K562 (cell line): Measurements from ENCODE around the gene CCDC185. TPM values are rescaled to one million over a fixed set of nuclear protein-coding genes. Genes with fewer than 3 reads are reported as not detected.

Experiments used
- ATAC-seq: fragments of 200-7000 bp; cut with Tn5 transposase; 3 replicates; pipeline ENCODE4 v1.9.1; 2020; ENCODE audit warnings: moderate library complexity
- BruUV-seq: library from RNA; stranded (reverse); fragments of 400-500 nt; replicated peaks from 2 replicates; lab custom pipeline; 2021; lab: Mats Ljungman, UMichigan
- CTCF ChIA-PET: fragments of 300-600 bp; formaldehyde crosslinking; extraction: SDS; loops from one replicate; lab custom pipeline; 2021; ENCODE audit warnings: low intra/inter-chr PET ratio; lab: Yijun Ruan, JAX
- POLR2A ChIA-PET: fragments of 300-600, 350-650 bp; sonication (Branson Sonifier 250); formaldehyde crosslinking; extraction: SDS; loops from one replicate; lab custom pipeline; 2021; ENCODE audit warnings: antibody characterized with exemption, inconsistent platforms; lab: Yijun Ruan, JAX
- DNase-seq, 4 experiments: peaks; one replicate each; pipeline versions ENCODE4 v3.0.0 to v3.0.0-alpha.2; 2011 to 2018; ENCODE audit warnings: low spot score in 3 of 4, mixed read lengths in 3 of 4; ENCODE audit errors: extremely low read depth in 1 of 4
- FAIRE-seq: peaks from 2 replicates; lab custom pipeline; 2011; peaks lifted over from hg19 to GRCh38; lab: Jason Lieb, UNC
- H2AFZ ChIP-seq: 2 replicates; pipeline ENCODE4 v1.6.0; 2011; ENCODE audit warnings: low read depth, low read length, control low read depth, inconsistent platforms
- H3K27ac ChIP-seq: fragments of 200-600 bp; 3 replicates; pipeline ENCODE4 v1.8.0; 2011; ENCODE audit warnings: low read depth, mild to moderate bottlenecking, control low read depth, inconsistent platforms, low read length, moderate library complexity, mixed read lengths; ENCODE audit errors: extremely low read depth
- H3K27me3 ChIP-seq, 2 experiments: fragments of 300-600 bp in 1 of 2; 2 replicates in 1 of 2; 3 replicates in 1 of 2; pipeline versions ENCODE4 v1.6.0 to v1.8.0; 2011; ENCODE audit warnings: inconsistent platforms in 2 of 2, low read length in 2 of 2, mild to moderate bottlenecking in 1 of 2, mixed read lengths in 1 of 2, moderate library complexity in 1 of 2; ENCODE audit not compliant: control insufficient read depth in 2 of 2, insufficient read depth in 2 of 2
- H3K36me3 ChIP-seq: fragments of 300-600 bp; 3 replicates; pipeline ENCODE4 v1.8.0; 2011; ENCODE audit warnings: mild to moderate bottlenecking, low read length, inconsistent platforms; ENCODE audit not compliant: control insufficient read depth, insufficient read depth
- H3K4me1 ChIP-seq, 2 experiments: fragments of 200-600 bp in 1 of 2; replicated peaks in 1 of 2; 2 replicates in 1 of 2; 3 replicates in 1 of 2; pipeline versions ENCODE4 v1.5.1 to v1.8.0; 2011; ENCODE audit warnings: inconsistent platforms in 2 of 2, low read length in 2 of 2, mild to moderate bottlenecking in 1 of 2, mixed read lengths in 1 of 2, moderate library complexity in 1 of 2; ENCODE audit not compliant: control insufficient read depth in 2 of 2, insufficient read depth in 2 of 2
- H3K4me2 ChIP-seq: 2 replicates; pipeline ENCODE4 v1.6.1; 2011; ENCODE audit warnings: low read length, control low read depth, inconsistent platforms, mixed read lengths; ENCODE audit not compliant: insufficient read depth
- H3K4me3 ChIP-seq: fragments of 200-600 bp; sonication (generic), shearing (Covaris generic); 2 replicates; pipeline ENCODE4 v1.5.1; 2016; ENCODE audit warnings: control low read depth, inconsistent platforms
- H3K79me2 ChIP-seq: fragments of 200-600 bp; 3 replicates; pipeline ENCODE4 v1.8.0; 2011; ENCODE audit warnings: low read length, inconsistent platforms; ENCODE audit not compliant: control insufficient read depth, insufficient read depth
- H3K9ac ChIP-seq, 2 experiments: 2 replicates each; pipeline versions ENCODE4 v1.6.0 to v1.6.1; 2011; ENCODE audit warnings: low read depth in 2 of 2, low read length in 2 of 2, control low read depth in 1 of 2, inconsistent platforms in 1 of 2, mild to moderate bottlenecking in 1 of 2, mixed read lengths in 1 of 2; ENCODE audit not compliant: insufficient read depth in 1 of 2
- H3K9me1 ChIP-seq: one replicate; pipeline ENCODE4 v1.6.0; 2011; ENCODE audit warnings: inconsistent platforms, mild to moderate bottlenecking, low read length, moderate library complexity; ENCODE audit not compliant: control insufficient read depth, insufficient read depth
- H3K9me3 ChIP-seq: replicated peaks from 2 replicates; pipeline ENCODE4 v1.5.1; 2011; ENCODE audit warnings: low read depth, low read length, inconsistent platforms; ENCODE audit not compliant: control insufficient read depth, insufficient read depth
- H4K20me1 ChIP-seq: replicated peaks from 2 replicates; pipeline ENCODE4 v1.6.1; 2011; ENCODE audit warnings: low read length, inconsistent platforms, mixed read lengths; ENCODE audit not compliant: control insufficient read depth, insufficient read depth
- BHLHE40 ChIP-seq: IDR thresholded peaks from 2 replicates; pipeline ENCODE4 v1.6.1; 2011; ENCODE audit warnings: low read length, improper control_type of control experiment
- BRCA1 ChIP-seq, 2 experiments: fragments of 450-650 bp in 1 of 2; sonication (generic) in 1 of 2; formaldehyde crosslinking in 1 of 2; IDR thresholded peaks; 2 replicates each; pipeline versions ENCODE4 v1.5.0 to v1.6.1; 2017 to 2020; ENCODE audit warnings: mild to moderate bottlenecking in 1 of 2, missing genetic modification reagents in 1 of 2
- C11orf30 ChIP-seq: fragments of 450-650 bp; IDR thresholded peaks from 2 replicates; pipeline ENCODE4 v1.6.1; 2016; ENCODE audit warnings: low read depth, mild to moderate bottlenecking
- CCNT2 ChIP-seq: IDR thresholded peaks from 2 replicates; pipeline ENCODE4 v1.6.1; 2011; ENCODE audit warnings: borderline replicate concordance, low read depth, mild to moderate bottlenecking, moderate library complexity, mixed read lengths, low read length; ENCODE audit not compliant: insufficient read length; ENCODE audit errors: extremely low read depth
- ESRRA ChIP-seq: fragments of 450-650 bp; IDR thresholded peaks from 2 replicates; pipeline ENCODE4 v1.6.1; 2014; ENCODE audit warnings: low read depth, mild to moderate bottlenecking, moderate library complexity, borderline replicate concordance
- KDM2B ChIP-seq: fragments of 250-450 bp; sonication (Bioruptor Pico); IDR thresholded peaks from 2 replicates; pipeline ENCODE4 v1.8.0; 2021; ENCODE audit warnings: mild to moderate bottlenecking, moderate library complexity
- NFRKB ChIP-seq: fragments of 450-650 bp; IDR thresholded peaks from 2 replicates; pipeline ENCODE4 v1.6.1; 2016; ENCODE audit warnings: low read depth
- TAL1 ChIP-seq: fragments of 450-650 bp; IDR thresholded peaks from 2 replicates; pipeline ENCODE4 v1.6.1; 2016; ENCODE audit warnings: mild to moderate bottlenecking
- TSHZ1 ChIP-seq: fragments of 250-450 bp; sonication (Bioruptor Pico); IDR thresholded peaks from 2 replicates; pipeline ENCODE4 v1.4.0; 2020; ENCODE audit warnings: mild to moderate bottlenecking, moderate library complexity
- ZNF583 ChIP-seq: fragments of 250-450 bp; sonication (Bioruptor Pico); IDR thresholded peaks from 2 replicates; pipeline ENCODE4 v1.4.0; 2020
- ZNF75A ChIP-seq: fragments of 450-650 bp; formaldehyde crosslinking; IDR thresholded peaks from 2 replicates; pipeline ENCODE4 v1.4.0; 2020; ENCODE audit warnings: mild to moderate bottlenecking
- WGBS: fragments of 100-300 bp; shearing (Covaris generic); methylation state at CpG from one replicate; pipeline ENCODE4 v1.1.6; 2016; ENCODE audit warnings: low coverage, mixed read lengths; ENCODE audit not compliant: insufficient coverage; ENCODE audit errors: missing lambda C conversion rate; 5-methylcytosine and 5-hydroxymethylcytosine counted together
- in situ Hi-C: fragments of 300-500 bp; cut with MboI; formaldehyde crosslinking; loops from 4 replicates; pipeline ENCODE4 v1.15.0; 2018; ENCODE audit warnings: inconsistent platforms, mixed read lengths
- intact Hi-C: fragments of 100-400 bp; cut with micrococcal nuclease; formaldehyde crosslinking; loops from 2 replicates; pipeline ENCODE4 v1.14.2; 2022
- polyA plus RNA-seq, 8 experiments: library from polyadenylated mRNA; depleted of rRNA in 4 of 8; stranded (reverse) in 5 of 8; unstranded in 3 of 8; fragments of >200 nt; fragmentation: Nextera tagmentation in 2 of 8; fragmentation: Illumina TruSeq in 1 of 8; extraction: Ambion mirVana in 2 of 8; extraction: Trizol in 1 of 8; gene quantifications; 2 replicates each; pipeline versions ENCODE4 v1.2.1 to v1.2.3, GENCODE V29; 2011 to 2014; ENCODE audit warnings: inconsistent platforms in 1 of 8, missing spikeins in 1 of 8
- total RNA-seq, 7 experiments: library from RNA; depleted of rRNA in 6 of 7; stranded (reverse); fragments of >200 nt in 6 of 7; fragmentation: Illumina TruSeq in 2 of 7; extraction: Trizol in 2 of 7; gene quantifications; 2 replicates each; pipeline versions ENCODE4 v1.2.1 to v1.2.3, GENCODE V29; 2011 to 2021; ENCODE audit warnings: low replicate concordance in 1 of 7
- TF ChIP-seq, protein P1 (sequence below): fragments of 450-650 bp; conservative IDR thresholded peaks from 2 replicates; pipeline ENCODE4 v1.6.1; 2016; ENCODE audit warnings: missing genetic modification characterization, low read depth, mild to moderate bottlenecking, control low read depth, missing compliant biosample characterization
- TF ChIP-seq, protein P2 (sequence below), 2 experiments: fragments of 450-650 bp in 1 of 2; sonication (generic) in 1 of 2; formaldehyde crosslinking in 1 of 2; IDR thresholded peaks in 1 of 2; conservative IDR thresholded peaks in 1 of 2; 2 replicates each; pipeline versions ENCODE4 v1.6.1 to v1.8.1; 2016 to 2023; ENCODE audit warnings: mild to moderate bottlenecking in 2 of 2, moderate library complexity in 2 of 2, inconsistent platforms in 1 of 2, missing genetic modification reagents in 1 of 2

The CCDC185 gene
- total and polyA plus RNA-seq, 9 of the 15 experiments (the other 6 are each of a cell fraction or from before 2014, with no cell fraction given), result not detected

- ChIA-PET CTCF (no interaction called here), POLR2A (no interaction called here)
- WGBS, result under 1% methylated on average over 7 of the region's 7 CpGs
- DNase-seq (no peak), ATAC-seq (no peak), FAIRE-seq (no peak)
- H3K36me3 ChIP-seq, result no peaks in the 10 kb centered on the region
- BruUV-seq, result no TSS peak
- no peak overlapping the region for H3K4me2 ChIP-seq
- H3K4me3 ChIP-seq, result no peak overlapping the region
- in situ Hi-C loops (no loop called here), intact Hi-C loops (no loop called here)
- no peaks in the 10 kb centered on the region for H4K20me1 ChIP-seq
- no peak overlapping the region for H3K27ac ChIP-seq
- H3K9me3 ChIP-seq, result no peaks in the 10 kb centered on the region
- no peak overlapping the region for H3K9ac ChIP-seq
- H3K79me2 ChIP-seq, result no peaks in the 10 kb centered on the region
- no peaks in the 10 kb centered on the region for H3K9me1 ChIP-seq
- H3K4me1 ChIP-seq, result no peaks in the 10 kb centered on the region
- no peak overlapping the region for H2AFZ ChIP-seq
- H3K27me3 ChIP-seq, result peaks cover 2 to 21% of the 10 kb centered on the region in 2 experiments; a peak in 2 of 5 replicates
- TF ChIP-seq, protein P1, sequence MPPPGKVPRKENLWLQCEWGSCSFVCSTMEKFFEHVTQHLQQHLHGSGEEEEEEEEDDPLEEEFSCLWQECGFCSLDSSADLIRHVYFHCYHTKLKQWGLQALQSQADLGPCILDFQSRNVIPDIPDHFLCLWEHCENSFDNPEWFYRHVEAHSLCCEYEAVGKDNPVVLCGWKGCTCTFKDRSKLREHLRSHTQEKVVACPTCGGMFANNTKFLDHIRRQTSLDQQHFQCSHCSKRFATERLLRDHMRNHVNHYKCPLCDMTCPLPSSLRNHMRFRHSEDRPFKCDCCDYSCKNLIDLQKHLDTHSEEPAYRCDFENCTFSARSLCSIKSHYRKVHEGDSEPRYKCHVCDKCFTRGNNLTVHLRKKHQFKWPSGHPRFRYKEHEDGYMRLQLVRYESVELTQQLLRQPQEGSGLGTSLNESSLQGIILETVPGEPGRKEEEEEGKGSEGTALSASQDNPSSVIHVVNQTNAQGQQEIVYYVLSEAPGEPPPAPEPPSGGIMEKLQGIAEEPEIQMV (tag), result no peak
- TF ChIP-seq KDM2B (CRISPR knock-in tag) (no peak), ZNF75A (CRISPR knock-in tag) (no peak), CCNT2 (no peak), NFRKB (no peak), BHLHE40 (no peak), ESRRA (no peak), TAL1 (no peak), ZNF583 (CRISPR knock-in tag) (no peak), BRCA1 (IDR thresholded peaks at IDR 0.05) (no peak), BRCA1 (CRISPR knock-in tag; IDR thresholded peaks at IDR 0.05) (no peak), TSHZ1 (CRISPR knock-in tag) (no peak), C11orf30 (no peak)
- TF ChIP-seq, protein P2, sequence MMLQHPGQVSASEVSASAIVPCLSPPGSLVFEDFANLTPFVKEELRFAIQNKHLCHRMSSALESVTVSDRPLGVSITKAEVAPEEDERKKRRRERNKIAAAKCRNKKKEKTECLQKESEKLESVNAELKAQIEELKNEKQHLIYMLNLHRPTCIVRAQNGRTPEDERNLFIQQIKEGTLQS (IDR thresholded peaks at IDR 0.05), result no peak
- TF ChIP-seq, protein P2 (CRISPR knock-in tag; conservative IDR thresholded peaks at IDR 0.05), result no peak
These were observed 24.9 kb downstream of the CCDC185 start for GRCh38 chr1:223417903-223418663.
